Astrocyte (in vitro differentiated cells and primary cell): ENCODE results near the gene MYO7B.

ENCODE experiments used
- CTCF ChIP-seq: IDR thresholded peaks from 2 replicates; pipeline ENCODE4 v1.5.1; 2011; ENCODE audit warnings: low read depth, mild to moderate bottlenecking, inconsistent platforms, low read length, moderate library complexity; ENCODE audit not compliant: insufficient read depth
- EZH2 ChIP-seq: IDR thresholded peaks from 2 replicates; pipeline ENCODE4 v1.6.1; 2012; ENCODE audit warnings: mild to moderate bottlenecking, low read length, inconsistent platforms; ENCODE audit not compliant: insufficient read depth

DNA sequence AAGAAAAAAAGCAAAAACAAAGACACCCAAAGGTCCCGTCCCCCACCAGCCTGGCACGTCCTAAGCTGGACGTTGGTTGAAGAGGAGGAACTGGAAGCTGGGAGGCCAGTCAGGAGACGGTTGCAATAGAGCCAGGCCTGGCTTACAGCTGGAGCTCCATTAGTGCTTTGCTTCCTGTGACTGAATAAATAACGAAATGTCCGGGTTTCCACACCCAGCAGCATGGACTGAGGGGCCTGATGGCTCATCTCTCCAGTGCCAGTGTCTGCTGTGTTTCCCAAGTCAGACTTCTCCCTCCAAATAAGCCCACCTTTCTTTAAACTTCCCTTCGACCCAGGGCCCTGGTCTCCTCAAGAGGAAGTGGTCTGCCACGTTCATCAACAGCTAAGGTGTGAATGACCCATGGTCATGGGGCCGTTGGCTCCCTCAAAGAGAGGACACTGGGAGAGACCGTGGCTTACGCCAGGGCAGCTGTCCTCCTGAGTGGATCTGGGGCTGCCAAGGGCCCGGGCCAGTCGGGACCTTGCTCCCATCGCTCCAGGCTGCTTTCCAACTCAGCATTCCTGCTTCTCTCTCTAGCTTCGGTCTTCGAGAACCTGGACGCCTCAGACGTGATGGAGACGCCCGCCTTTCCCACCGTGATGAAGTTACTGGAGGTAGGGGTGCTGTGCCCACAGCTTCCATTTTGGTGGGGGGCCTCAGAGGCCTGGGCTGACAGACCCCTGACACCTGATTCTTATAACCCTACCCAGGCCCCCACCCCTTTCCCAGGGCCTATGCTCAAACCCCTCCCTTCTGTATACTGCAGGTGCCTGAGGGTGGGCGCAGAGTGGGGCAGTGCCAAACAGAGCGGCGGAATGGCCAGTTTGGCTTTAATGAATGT, 44.9 kb downstream of the MYO7B start:
- no peak for TF ChIP-seq CTCF
- no peak for TF ChIP-seq EZH2
